C1 segment of cervical spinal cord (tissue), 14 donors: ENCODE results near the gene DUS2.

Experiments used
- DNase-seq, 14 donors: peaks; one replicate each; lab custom pipeline; 2025; lab: John Stamatoyannopoulos, UW

Gene DUS2

GRCh38 chr16:68077866-68078700 lies 55.0 kb downstream of the DUS2 start:
- no peak for DNase-seq

- no peak for DNase-seq
Observed at GRCh38 chr16:68078701-68079375, 55.8 kb downstream of the DUS2 start.

- no peak for DNase-seq
Observed at GRCh38 chr16:68079376-68079625, 56.2 kb downstream of the DUS2 start.

GRCh38 chr16:68079626-68080344 lies 56.7 kb downstream of the DUS2 start:
- DNase-seq: peak in 8 of 14 donors; percentile 22 to 52 (median 28)

GRCh38 chr16:68081861-68082628 lies 59.0 kb downstream of the DUS2 start:
- no peak for DNase-seq

GRCh38 chr16:68082629-68083238 lies 59.6 kb downstream of the DUS2 start:
- DNase-seq: no peak

GRCh38 chr16:68083239-68083781 lies 60.2 kb downstream of the DUS2 start:
- DNase-seq: no peak

GRCh38 chr16:68083861-68084503 lies 60.9 kb downstream of the DUS2 start:
- peak in 2 of 14 donors; percentile 20 to 80 for DNase-seq

GRCh38 chr16:68084504-68085258 lies 61.6 kb downstream of the DUS2 start:
- peak; percentile 39 to 97 (median 94) for DNase-seq

- peak in 12 of 14 donors; percentile 50 to 98 (median 86) for DNase-seq
Observed at GRCh38 chr16:68085259-68086071, 62.4 kb downstream of the DUS2 start, which contains the start of gene NFATC3. Gene NFATC3 (plus strand): TSS chr16:68085370. CDS start chr16:68085682, 312 bp downstream.

GRCh38 chr16:68086336-68086841 lies 63.3 kb downstream of the DUS2 start:
- peak in 1 of 14 donors; percentile 24 for DNase-seq

- no peak for DNase-seq
Observed at GRCh38 chr16:68086860-68087268, 63.8 kb downstream of the DUS2 start.

GRCh38 chr16:68087688-68088087 lies 64.6 kb downstream of the DUS2 start:
- DNase-seq: no peak

- no peak for DNase-seq
Observed at GRCh38 chr16:68088130-68088972, 65.3 kb downstream of the DUS2 start.

GRCh38 chr16:68089067-68089466 lies 66.0 kb downstream of the DUS2 start:
- no peak for DNase-seq

- no peak for DNase-seq
Observed at GRCh38 chr16:68090130-68090529, 67.0 kb downstream of the DUS2 start.

- DNase-seq: no peak
Observed at GRCh38 chr16:68090533-68090932, 67.4 kb downstream of the DUS2 start.
